Measurements from ENCODE around the gene PITPNC1. TPM values are rescaled to one million over a fixed set of nuclear protein-coding genes. Genes with fewer than 3 reads are reported as not detected.
"Not testable (repeated sequence)": the region's sequence is repeated elsewhere in the genome, so short reads cannot be mapped to it uniquely, and the experiment has no call there.

Gene PITPNC1
- total RNA-seq (47.9 TPM), polyA plus RNA-seq (10 to 100 TPM; 27.3 to 39.5 (median 39.0) TPM)

DNA sequence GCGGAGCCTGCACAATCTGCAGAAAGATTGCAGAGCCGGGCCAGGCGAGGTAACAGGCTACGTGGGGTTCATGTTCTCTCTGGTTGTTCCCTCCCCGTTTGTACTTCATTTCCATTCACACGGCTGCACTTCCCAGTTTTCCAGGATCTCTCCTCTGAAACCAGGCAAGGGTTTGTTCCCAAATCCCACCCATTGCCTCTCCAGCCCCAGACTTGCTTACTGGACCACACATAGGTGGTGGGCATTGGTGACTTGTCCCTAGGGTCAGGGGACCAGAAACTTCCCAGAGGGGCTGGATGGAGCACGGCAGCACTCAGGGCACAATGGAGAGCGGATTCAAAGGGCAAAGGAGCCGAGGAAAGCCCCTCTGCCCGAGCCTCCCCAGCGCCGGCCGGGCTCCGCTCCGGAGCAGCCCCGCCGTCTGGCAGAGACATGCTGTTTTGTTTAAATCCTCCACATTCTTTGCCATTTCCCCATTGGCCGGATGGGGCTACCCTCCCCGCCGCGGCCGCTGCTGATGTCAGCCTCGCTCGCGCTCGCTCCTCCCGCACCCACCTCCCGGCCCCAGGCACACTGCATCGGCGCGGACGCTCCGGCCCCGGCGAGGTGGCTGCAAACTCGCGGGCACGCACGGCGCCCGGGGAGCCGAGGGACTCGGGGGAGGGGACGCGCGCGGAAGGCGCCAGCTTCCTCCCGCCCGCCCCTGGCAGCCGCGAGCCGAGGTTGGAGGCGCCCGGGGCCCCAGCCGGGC, at the start of gene PITPNC1:
TSS of gene PITPNC1 (plus strand) at position 545 of the 751 bp plus-strand sequence.
- peak; percentile 76 to 78 for ATAC-seq (ENCODE audit: low read depth in 2 of 2)
- H3K27ac Mint-ChIP-seq = peak within 1 kb of the TSS; percentile 43 to 92 (median 78)
- Histone ChIP-seq H3K4me3 (ENCODE audit: low read depth, low read length) (peak within 1 kb of the TSS; percentile 77), H3K9me3 (ENCODE audit: control insufficient read depth in 2 of 2, low read length in 2 of 2) (no peaks in the 10 kb centered on the region), H3K27me3 (ENCODE audit: control insufficient read depth, insufficient read depth, low read length) (no peaks in the 10 kb centered on the region), H3K36me3 (ENCODE audit: control insufficient read depth, insufficient read depth, low read length) (no peaks in the 10 kb centered on the region), H3K4me1 (ENCODE audit: control insufficient read depth, insufficient read depth, low read length, poor library complexity, severe bottlenecking) (peaks cover 33% of the 10 kb centered on the region), H3K27ac (ENCODE audit: insufficient read depth, low read length, poor library complexity, severe bottlenecking) (peak within 1 kb of the TSS; percentile 74)
- H3K36me3 Mint-ChIP-seq = no peaks in the 10 kb centered on the region
- no peaks in the 10 kb centered on the region for H3K9me3 Mint-ChIP-seq
- peak; percentile 78 to 90 (median 83) for DNase-seq
- H3K4me3 Mint-ChIP-seq = peak within 1 kb of the TSS; percentile 92 to 95 (median 94)
- H3K27me3 Mint-ChIP-seq = peaks cover 5% of the 10 kb centered on the region
- H3K4me1 Mint-ChIP-seq = peaks cover 0 to 44% (median 32%) of the 10 kb centered on the region in 4 donors

GRCh38 chr17:67328026-67328425, 49.1 kb upstream of the PITPNC1 start:
- no peak overlapping the region for H3K27ac ChIP-seq (ENCODE audit: insufficient read depth, low read length, poor library complexity, severe bottlenecking)
- no peaks in the 10 kb centered on the region for H3K27me3 ChIP-seq (ENCODE audit: control insufficient read depth, insufficient read depth, low read length)
- Mint-ChIP-seq H3K27me3 (peaks cover 4% of the 10 kb centered on the region), H3K4me1 (no peaks in the 10 kb centered on the region), H3K4me3 (no peak overlapping the region), H3K27ac (no peak overlapping the region), H3K36me3 (no peaks in the 10 kb centered on the region), H3K9me3 (peaks cover 0 to 6% (median 0%) of the 10 kb centered on the region in 7 donors)
- H3K4me3 ChIP-seq (ENCODE audit: low read depth, low read length) = no peak overlapping the region
- no peaks in the 10 kb centered on the region for H3K4me1 ChIP-seq (ENCODE audit: control insufficient read depth, insufficient read depth, low read length, poor library complexity, severe bottlenecking)
- DNase-seq (no peak), ATAC-seq (ENCODE audit: low read depth in 2 of 2) (no peak)
- H3K9me3 ChIP-seq (ENCODE audit: control insufficient read depth in 2 of 2, low read length in 2 of 2) = no peaks in the 10 kb centered on the region
- H3K36me3 ChIP-seq (ENCODE audit: control insufficient read depth, insufficient read depth, low read length) = no peaks in the 10 kb centered on the region

DNA sequence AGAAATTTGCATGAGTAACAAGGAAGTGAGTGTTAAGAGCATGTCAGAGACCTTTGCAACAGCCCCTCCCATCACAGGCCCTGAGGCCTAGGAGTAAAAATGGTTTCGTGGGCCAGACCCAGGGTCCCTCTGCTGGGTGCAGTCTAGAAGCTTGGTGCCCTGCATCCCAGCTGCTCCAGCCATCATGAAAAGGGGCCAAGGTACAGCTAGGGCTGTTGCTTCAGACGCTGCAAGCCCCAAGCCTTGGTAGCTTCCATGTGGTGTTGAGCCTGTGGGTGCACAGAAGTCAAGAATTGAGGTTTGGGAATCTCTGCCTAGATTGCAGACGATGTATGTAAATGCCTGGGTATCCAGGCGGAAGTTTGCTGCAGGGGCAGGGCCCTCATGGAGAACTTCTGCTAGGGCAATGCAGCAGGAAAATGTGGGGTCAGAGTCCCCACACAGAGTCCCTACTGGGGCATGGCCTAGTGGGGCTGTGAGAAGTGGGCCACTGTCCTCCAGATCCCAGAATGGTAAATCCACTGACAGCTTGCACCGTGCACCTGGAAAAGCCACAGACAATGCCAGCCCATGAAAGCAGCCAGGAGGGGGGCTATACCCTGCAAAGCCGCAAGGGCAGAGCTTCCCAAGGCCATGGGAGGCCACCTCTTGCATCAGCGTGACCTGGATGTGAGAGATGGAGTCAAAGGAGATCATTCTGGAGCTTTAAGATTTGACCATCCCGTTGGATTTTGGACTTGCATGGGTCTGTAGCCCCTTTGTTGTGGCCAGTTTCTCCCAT, 45.5 kb upstream of the PITPNC1 start:
- not testable (repeated sequence) for DNase-seq; H3K4me1 Mint-ChIP-seq; H3K36me3 Mint-ChIP-seq; H3K36me3 ChIP-seq (ENCODE audit: control insufficient read depth, insufficient read depth, low read length); H3K27me3 ChIP-seq (ENCODE audit: control insufficient read depth, insufficient read depth, low read length); H3K4me1 ChIP-seq (ENCODE audit: control insufficient read depth, insufficient read depth, low read length, poor library complexity, severe bottlenecking); H3K9me3 ChIP-seq (ENCODE audit: control insufficient read depth in 2 of 2, low read length in 2 of 2); H3K27ac Mint-ChIP-seq; H3K4me3 Mint-ChIP-seq; H3K27ac ChIP-seq (ENCODE audit: insufficient read depth, low read length, poor library complexity, severe bottlenecking); H3K27me3 Mint-ChIP-seq; H3K4me3 ChIP-seq (ENCODE audit: low read depth, low read length); ATAC-seq (ENCODE audit: low read depth in 2 of 2); H3K9me3 Mint-ChIP-seq

DNA sequence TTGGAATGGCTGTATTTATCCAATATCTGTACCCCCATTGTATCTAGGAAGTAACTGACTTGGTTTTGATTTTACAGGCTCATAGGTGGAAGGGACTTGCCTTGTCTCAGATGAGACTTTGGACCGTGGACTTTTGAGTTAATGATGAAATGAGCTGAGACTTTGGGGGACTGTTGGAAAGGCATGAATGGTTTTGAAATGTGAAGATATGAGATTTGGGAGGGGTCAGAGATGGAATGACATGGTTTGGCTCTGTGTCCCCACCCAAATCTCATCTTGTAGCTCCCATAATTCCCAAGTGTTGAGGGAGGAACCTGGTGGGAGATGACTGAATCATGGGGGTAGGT, 44.9 kb upstream of the PITPNC1 start:
- not testable (repeated sequence) for H3K27ac ChIP-seq (ENCODE audit: insufficient read depth, low read length, poor library complexity, severe bottlenecking); DNase-seq; H3K4me3 Mint-ChIP-seq; H3K36me3 ChIP-seq (ENCODE audit: control insufficient read depth, insufficient read depth, low read length); H3K36me3 Mint-ChIP-seq; H3K4me3 ChIP-seq (ENCODE audit: low read depth, low read length); ATAC-seq (ENCODE audit: low read depth in 2 of 2); H3K9me3 Mint-ChIP-seq; H3K4me1 ChIP-seq (ENCODE audit: control insufficient read depth, insufficient read depth, low read length, poor library complexity, severe bottlenecking); H3K4me1 Mint-ChIP-seq; H3K27ac Mint-ChIP-seq; H3K27me3 Mint-ChIP-seq; H3K9me3 ChIP-seq (ENCODE audit: control insufficient read depth in 2 of 2, low read length in 2 of 2); H3K27me3 ChIP-seq (ENCODE audit: control insufficient read depth, insufficient read depth, low read length)

- H3K27me3 Mint-ChIP-seq = no peaks in the 10 kb centered on the region
- no peaks in the 10 kb centered on the region for H3K27me3 ChIP-seq (ENCODE audit: control insufficient read depth, insufficient read depth, low read length)
- H3K4me3 Mint-ChIP-seq = no peak overlapping the region
- no peaks in the 10 kb centered on the region for H3K9me3 Mint-ChIP-seq
- no peak overlapping the region for H3K4me3 ChIP-seq (ENCODE audit: low read depth, low read length)
- DNase-seq (no peak), ATAC-seq (ENCODE audit: low read depth in 2 of 2) (no peak)
- peaks cover 4% of the 10 kb centered on the region for H3K36me3 Mint-ChIP-seq
- no peaks in the 10 kb centered on the region for H3K9me3 ChIP-seq (ENCODE audit: control insufficient read depth in 2 of 2, low read length in 2 of 2)
- H3K27ac ChIP-seq (ENCODE audit: insufficient read depth, low read length, poor library complexity, severe bottlenecking) = no peak overlapping the region
- peaks cover 7% of the 10 kb centered on the region for H3K36me3 ChIP-seq (ENCODE audit: control insufficient read depth, insufficient read depth, low read length)
- H3K4me1 ChIP-seq (ENCODE audit: control insufficient read depth, insufficient read depth, low read length, poor library complexity, severe bottlenecking) = no peaks in the 10 kb centered on the region
- H3K27ac Mint-ChIP-seq = peak overlapping the region in 1 of 3 donors; percentile 63
- H3K4me1 Mint-ChIP-seq = no peaks in the 10 kb centered on the region
Observed at GRCh38 chr17:67335245-67335835, 41.7 kb upstream of the PITPNC1 start.

DNA sequence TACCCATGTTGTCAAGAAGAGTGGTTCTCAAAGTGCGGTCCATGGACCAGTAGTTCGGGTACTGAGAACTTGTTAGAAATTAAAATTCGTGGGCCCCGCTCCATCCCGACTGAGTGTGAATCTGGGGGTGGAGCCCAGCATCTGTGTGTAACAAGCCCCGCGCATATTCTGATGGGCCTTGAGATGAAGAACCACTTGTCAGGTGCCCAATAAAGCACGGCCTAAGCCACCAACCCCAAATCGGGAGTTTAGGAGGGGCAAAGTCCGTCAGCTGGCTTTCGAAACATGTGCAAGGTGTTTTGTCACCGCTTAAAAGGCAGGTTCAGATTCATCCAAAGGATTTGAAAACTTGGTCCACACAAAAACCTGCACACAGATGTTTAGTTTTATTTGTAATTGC, 40.2 kb upstream of the PITPNC1 start:
- ATAC-seq (ENCODE audit: low read depth in 2 of 2) = no peak
- no peaks in the 10 kb centered on the region for H3K9me3 Mint-ChIP-seq
- H3K4me1 Mint-ChIP-seq = no peaks in the 10 kb centered on the region
- peaks cover 16% of the 10 kb centered on the region for H3K36me3 Mint-ChIP-seq
- H3K27ac ChIP-seq (ENCODE audit: insufficient read depth, low read length, poor library complexity, severe bottlenecking) = no peak overlapping the region
- no peak overlapping the region for H3K4me3 ChIP-seq (ENCODE audit: low read depth, low read length)
- no peaks in the 10 kb centered on the region for H3K9me3 ChIP-seq (ENCODE audit: control insufficient read depth in 2 of 2, low read length in 2 of 2)
- no peaks in the 10 kb centered on the region for H3K27me3 Mint-ChIP-seq
- H3K27ac Mint-ChIP-seq = no peak overlapping the region
- no peak overlapping the region for H3K4me3 Mint-ChIP-seq
- H3K4me1 ChIP-seq (ENCODE audit: control insufficient read depth, insufficient read depth, low read length, poor library complexity, severe bottlenecking) = no peaks in the 10 kb centered on the region
- no peaks in the 10 kb centered on the region for H3K27me3 ChIP-seq (ENCODE audit: control insufficient read depth, insufficient read depth, low read length)
- H3K36me3 ChIP-seq (ENCODE audit: control insufficient read depth, insufficient read depth, low read length) = peaks cover 18% of the 10 kb centered on the region
- DNase-seq = no peak

- not testable (repeated sequence) for H3K27me3 ChIP-seq (ENCODE audit: control insufficient read depth, insufficient read depth, low read length); H3K4me3 ChIP-seq (ENCODE audit: low read depth, low read length); H3K9me3 ChIP-seq (ENCODE audit: control insufficient read depth in 2 of 2, low read length in 2 of 2); DNase-seq; H3K4me1 ChIP-seq (ENCODE audit: control insufficient read depth, insufficient read depth, low read length, poor library complexity, severe bottlenecking); H3K4me1 Mint-ChIP-seq; H3K4me3 Mint-ChIP-seq; H3K9me3 Mint-ChIP-seq; H3K27ac ChIP-seq (ENCODE audit: insufficient read depth, low read length, poor library complexity, severe bottlenecking); H3K27ac Mint-ChIP-seq; ATAC-seq (ENCODE audit: low read depth in 2 of 2); H3K27me3 Mint-ChIP-seq
- H3K36me3 ChIP-seq (ENCODE audit: control insufficient read depth, insufficient read depth, low read length) = peaks cover 32% of the 10 kb centered on the region
- peaks cover 26% of the 10 kb centered on the region for H3K36me3 Mint-ChIP-seq
Observed at GRCh38 chr17:67338353-67338752, 38.7 kb upstream of the PITPNC1 start.

Measured in CD4-positive, CD25-positive, alpha-beta regulatory T cell (primary cell).